AG04449 (cell line): ENCODE measurements around the gene IFTAP.
"Not testable (repeated sequence)": the region's sequence is repeated elsewhere in the genome, so short reads cannot be mapped to it uniquely, and the experiment has no call there.

ENCODE experiments used
- CTCF ChIA-PET: fragments of 350-600 bp; formaldehyde crosslinking; extraction: SDS; loops from one replicate; lab custom pipeline; 2021; ENCODE audit warnings: antibody characterized with exemption; lab: Yijun Ruan, JAX
- POLR2A ChIA-PET: fragments of 400-600, 350-600 bp; formaldehyde crosslinking; extraction: SDS; loops from one replicate; lab custom pipeline; 2020; ENCODE audit warnings: antibody characterized with exemption, inconsistent platforms; lab: Yijun Ruan, JAX
- DNase-seq: peaks from one replicate; pipeline ENCODE4 v3.0.0-alpha.2; 2010; ENCODE audit warnings: low read depth, low spot score
- H3K4me3 ChIP-seq: 2 replicates; pipeline ENCODE4 v1.5.1; 2011; ENCODE audit warnings: low read depth, mild to moderate bottlenecking, control low read depth, low read length
- CTCF ChIP-seq: IDR thresholded peaks from one replicate; pipeline ENCODE4 v1.5.1; 2011; ENCODE audit warnings: mild to moderate bottlenecking, moderate library complexity, low read length, control low read depth, inconsistent platforms; ENCODE audit not compliant: insufficient read depth; ENCODE audit errors: missing control alignments

The IFTAP gene

DNA sequence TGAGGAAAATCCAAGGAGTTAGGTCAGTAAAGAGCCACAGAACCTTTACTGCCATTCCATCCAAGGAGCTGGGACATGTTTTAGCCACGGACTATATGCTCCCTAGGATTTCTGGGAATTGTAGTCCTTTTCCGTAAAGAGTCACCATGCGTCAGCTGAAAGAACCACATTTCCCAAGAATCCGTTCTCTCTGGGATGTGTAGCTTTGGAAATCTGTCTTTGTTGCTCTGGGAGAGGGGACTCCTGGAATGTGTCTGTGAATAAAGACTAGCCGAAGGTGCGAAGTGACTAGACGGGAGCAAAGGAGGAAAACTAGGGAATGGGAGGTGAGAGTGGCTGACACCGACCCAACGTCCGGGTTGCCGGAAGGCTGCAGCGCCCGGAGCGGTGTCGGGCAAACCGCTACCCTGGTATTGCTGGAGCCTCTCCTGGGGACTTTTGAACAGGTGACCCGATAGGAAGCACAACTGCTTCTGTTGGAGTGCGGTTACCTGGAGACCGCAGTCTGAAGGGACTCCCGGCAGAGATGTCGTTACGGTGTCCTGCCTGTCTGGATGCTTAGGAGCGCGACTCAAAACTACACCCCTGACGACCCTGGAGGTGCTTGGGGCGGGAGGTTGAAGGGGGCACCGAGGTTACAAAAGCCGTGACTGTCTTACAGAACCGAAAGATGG lies at the start of gene IFTAP:
IFTAP (plus strand) TSS at position 187 of the 674 bp plus-strand sequence. CDS start 15,602 bp downstream, outside the sequence.
- TF ChIP-seq CTCF: no peak
- ChIA-PET CTCF (interaction anchor here (0.6 to 2.8 kb wide), 2 partner anchors 30 to 102 kb away, joined by 3 to 11 read pairs; no protein-coding TSS in a partner anchor), POLR2A (interaction anchor here (0.6 kb wide), 1 partner anchor 84 kb away, joined by 3 read pairs; the partner anchor contains the start of gene TRAF6)
- peak within 1 kb of the TSS; percentile 78 for H3K4me3 ChIP-seq
- DNase-seq: peak; percentile 65

DNA sequence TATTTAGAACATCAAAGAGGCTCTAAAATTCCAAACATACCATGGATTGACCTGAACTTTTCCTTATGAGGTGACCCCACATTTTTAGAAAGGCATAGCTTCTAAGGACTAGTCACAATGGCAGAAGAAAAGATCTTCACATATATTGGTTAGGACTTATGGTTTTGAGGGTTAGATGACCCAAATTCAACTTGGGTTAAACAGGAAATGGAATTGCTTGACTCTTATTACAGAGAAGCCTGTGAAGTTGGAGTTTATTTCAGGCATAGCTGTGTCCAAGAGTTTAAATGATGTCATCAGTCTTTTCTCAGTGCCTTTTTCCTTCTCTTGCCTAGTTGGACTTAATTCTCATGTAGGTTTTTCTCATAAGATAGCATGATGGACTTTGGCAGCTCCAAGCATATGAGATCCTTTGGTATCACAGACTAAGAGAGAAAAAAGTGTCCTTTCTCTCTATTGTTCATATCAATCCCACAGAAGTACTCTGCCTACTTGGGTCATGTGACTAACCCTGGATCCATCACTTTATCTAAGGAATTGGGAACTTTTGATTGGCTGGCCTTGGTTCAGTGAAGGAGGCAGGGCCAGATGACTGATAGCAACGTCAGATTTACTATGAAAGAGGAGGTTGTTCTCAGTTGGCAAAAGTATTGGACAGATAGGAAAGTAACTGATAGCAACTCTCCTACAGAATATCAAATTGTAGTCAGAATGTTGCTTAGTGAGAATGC lies 43.8 kb upstream of the IFTAP start:
- POLR2A ChIA-PET: interaction anchor here (0.5 kb wide), 1 partner anchor 87 kb away, joined by 3 read pairs; no protein-coding TSS in a partner anchor
- H3K4me3 ChIP-seq: no peak overlapping the region
- TF ChIP-seq CTCF: no peak
- no peak for DNase-seq
- CTCF ChIA-PET: interaction anchor here (1.1 to 1.4 kb wide), 2 partner anchors 15 to 197 kb away, joined by 4 to 5 read pairs; no protein-coding TSS in a partner anchor

- POLR2A ChIA-PET, H3K4me3 ChIP-seq, DNase-seq: not testable (repeated sequence)
- CTCF ChIA-PET: interaction anchor here (0.6 kb wide), 1 partner anchor 80 kb away, joined by 4 read pairs; no protein-coding TSS in a partner anchor
Measured at GRCh38 chr11:36557390-36557789, 36.9 kb upstream of the IFTAP start.

DNA sequence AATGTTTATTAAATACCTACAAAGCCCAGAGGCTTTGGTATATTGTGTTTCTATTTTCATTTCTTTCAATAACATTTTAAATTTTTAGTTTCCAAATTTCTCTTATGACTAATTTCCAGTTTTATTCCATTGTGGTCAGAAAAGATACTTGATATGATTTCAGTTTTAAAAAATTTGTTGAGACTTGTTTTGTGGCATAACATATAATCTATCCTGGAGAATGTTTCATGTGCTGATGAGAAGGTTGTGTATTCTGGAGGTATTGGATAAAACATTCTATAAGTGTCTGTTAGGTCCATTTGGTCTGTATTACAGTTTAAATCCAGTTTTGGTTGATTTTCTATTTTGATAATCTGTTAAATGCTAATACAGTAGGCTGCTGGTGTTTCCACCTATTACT lies 36.3 kb upstream of the IFTAP start:
- ChIA-PET CTCF (no interaction called here), POLR2A (no interaction called here)
- H3K4me3 ChIP-seq: no peak overlapping the region
- no peak for DNase-seq
- TF ChIP-seq CTCF: no peak

- no peak for TF ChIP-seq CTCF
- no peak overlapping the region for H3K4me3 ChIP-seq
- DNase-seq: no peak
- ChIA-PET POLR2A (no interaction called here), CTCF (interaction anchor here (1.0 kb wide), 1 partner anchor 63 kb away, joined by 3 read pairs; no protein-coding TSS in a partner anchor)
Measured at GRCh38 chr11:36558571-36559413, 35.5 kb upstream of the IFTAP start.

GRCh38 chr11:36564376-36565030 lies 29.8 kb upstream of the IFTAP start:
- TF ChIP-seq CTCF: peak; percentile 44
- H3K4me3 ChIP-seq: peak overlapping the region; percentile 41
- ChIA-PET POLR2A (interaction anchor here (1.0 kb wide), 1 partner anchor 182 kb away, joined by 4 read pairs; no protein-coding TSS in a partner anchor), CTCF (interaction anchor here (0.9 to 9.0 kb wide), 27 partner anchors 11 to 272 kb away, joined by 3 to 252 read pairs (median 7); partner anchors contain the start of genes IFTAP and RAG2)
- no peak for DNase-seq
